ENCODE measurements around the gene RCVRN.

GRCh38 chr17:9897372-9897968 lies 7.6 kb downstream of the RCVRN start:
- TF ChIP-seq CTCF (IDR thresholded peaks at IDR 0.05) (no peak), POLR2A (IDR thresholded peaks at IDR 0.05) (no peak)

Data from ovary (tissue), 3 donors.